IPS-18a (cell line): ENCODE results near the gene SLC6A15.

Experiments used
- H3K27ac ChIP-seq: one replicate; pipeline ENCODE4 v1.5.1; 2013; ENCODE audit warnings: low read length
- H3K27me3 ChIP-seq: one replicate; pipeline ENCODE4 v1.6.1; 2013; ENCODE audit warnings: mild to moderate bottlenecking, low read length; ENCODE audit not compliant: control insufficient read depth, insufficient read depth
- H3K36me3 ChIP-seq: one replicate; pipeline ENCODE4 v1.6.1; 2013; ENCODE audit warnings: low read depth, low read length; ENCODE audit not compliant: control insufficient read depth
- H3K4me1 ChIP-seq: one replicate; pipeline ENCODE4 v1.6.1; 2013; ENCODE audit warnings: low read depth, low read length; ENCODE audit not compliant: control insufficient read depth
- H3K4me3 ChIP-seq: one replicate; pipeline ENCODE4 v1.5.1; 2013; ENCODE audit warnings: low read length
- H3K9ac ChIP-seq: one replicate; pipeline ENCODE4 v1.6.1; 2013; ENCODE audit warnings: mild to moderate bottlenecking, low read length, moderate library complexity
- H3K9me3 ChIP-seq: one replicate; pipeline ENCODE4 v1.6.1; 2013; ENCODE audit warnings: low read depth, low read length; ENCODE audit not compliant: control insufficient read depth

Gene SLC6A15

GRCh38 chr12:84913129-84913515, 523 bp upstream of the SLC6A15 start:
- no peaks in the 10 kb centered on the region for H3K9me3 ChIP-seq
- peaks cover 8% of the 10 kb centered on the region for H3K4me1 ChIP-seq
- peak overlapping the region; percentile 80 for H3K4me3 ChIP-seq
- peak overlapping the region; percentile 85 for H3K9ac ChIP-seq
- H3K27me3 ChIP-seq: peaks cover 9% of the 10 kb centered on the region
- no peaks in the 10 kb centered on the region for H3K36me3 ChIP-seq
- H3K27ac ChIP-seq: no peak overlapping the region

- no peaks in the 10 kb centered on the region for H3K36me3 ChIP-seq
- H3K4me1 ChIP-seq: peaks cover 8% of the 10 kb centered on the region
- peaks cover 9% of the 10 kb centered on the region for H3K27me3 ChIP-seq
- H3K9me3 ChIP-seq: no peaks in the 10 kb centered on the region
- peak overlapping the region; percentile 21 for H3K27ac ChIP-seq
- peak overlapping the region; percentile 80 for H3K4me3 ChIP-seq
- peak overlapping the region; percentile 85 for H3K9ac ChIP-seq
Measured at GRCh38 chr12:84911271-84912197, 1.1 kb downstream of the SLC6A15 start.

- H3K4me1 ChIP-seq: peaks cover 8% of the 10 kb centered on the region
- no peak overlapping the region for H3K27ac ChIP-seq
- H3K4me3 ChIP-seq: peak overlapping the region; percentile 80
- peak overlapping the region; percentile 85 for H3K9ac ChIP-seq
- H3K36me3 ChIP-seq: no peaks in the 10 kb centered on the region
- H3K9me3 ChIP-seq: no peaks in the 10 kb centered on the region
- H3K27me3 ChIP-seq: peaks cover 9% of the 10 kb centered on the region
Measured at GRCh38 chr12:84910549-84911241, 1.9 kb downstream of the SLC6A15 start.

- Histone ChIP-seq H3K27me3 (no peaks in the 10 kb centered on the region), H3K4me3 (no peak overlapping the region), H3K4me1 (no peaks in the 10 kb centered on the region), H3K27ac (no peak overlapping the region), H3K9ac (no peak overlapping the region), H3K36me3 (no peaks in the 10 kb centered on the region), H3K9me3 (no peaks in the 10 kb centered on the region)
Measured at GRCh38 chr12:84904051-84904450, 8.5 kb downstream of the SLC6A15 start.

GRCh38 chr12:84891106-84891838, 21.3 kb downstream of the SLC6A15 start:
- Histone ChIP-seq H3K9ac (no peak overlapping the region), H3K27me3 (no peaks in the 10 kb centered on the region), H3K4me1 (no peaks in the 10 kb centered on the region), H3K9me3 (no peaks in the 10 kb centered on the region), H3K4me3 (no peak overlapping the region), H3K36me3 (no peaks in the 10 kb centered on the region), H3K27ac (no peak overlapping the region)

GRCh38 chr12:84889818-84890217, 22.8 kb downstream of the SLC6A15 start:
- Histone ChIP-seq H3K27me3 (no peaks in the 10 kb centered on the region), H3K9ac (no peak overlapping the region), H3K36me3 (no peaks in the 10 kb centered on the region)

GRCh38 chr12:84888861-84889260, 23.7 kb downstream of the SLC6A15 start:
- no peaks in the 10 kb centered on the region for H3K36me3 ChIP-seq
- no peak overlapping the region for H3K4me3 ChIP-seq
- H3K27me3 ChIP-seq: no peaks in the 10 kb centered on the region
- no peaks in the 10 kb centered on the region for H3K9me3 ChIP-seq
- H3K27ac ChIP-seq: no peak overlapping the region
- H3K9ac ChIP-seq: no peak overlapping the region
- no peaks in the 10 kb centered on the region for H3K4me1 ChIP-seq

More at GRCh38 chr12:84889818-84890217, 22.8 kb downstream of the SLC6A15 start:
- H3K27ac ChIP-seq: no peak overlapping the region
- H3K4me1 ChIP-seq: no peaks in the 10 kb centered on the region
- no peaks in the 10 kb centered on the region for H3K9me3 ChIP-seq
- no peak overlapping the region for H3K4me3 ChIP-seq

- no peak overlapping the region for H3K27ac ChIP-seq
- H3K27me3 ChIP-seq: no peaks in the 10 kb centered on the region
- H3K4me1 ChIP-seq: no peaks in the 10 kb centered on the region
- no peak overlapping the region for H3K4me3 ChIP-seq
- no peaks in the 10 kb centered on the region for H3K9me3 ChIP-seq
- H3K36me3 ChIP-seq: no peaks in the 10 kb centered on the region
- no peak overlapping the region for H3K9ac ChIP-seq
Measured at GRCh38 chr12:84877340-84877739, 35.3 kb downstream of the SLC6A15 start.

GRCh38 chr12:84875241-84875640, 37.4 kb downstream of the SLC6A15 start:
- no peaks in the 10 kb centered on the region for H3K9me3 ChIP-seq
- H3K36me3 ChIP-seq: no peaks in the 10 kb centered on the region
- no peak overlapping the region for H3K4me3 ChIP-seq
- H3K27ac ChIP-seq: no peak overlapping the region
- no peaks in the 10 kb centered on the region for H3K27me3 ChIP-seq
- H3K9ac ChIP-seq: no peak overlapping the region
- H3K4me1 ChIP-seq: no peaks in the 10 kb centered on the region

GRCh38 chr12:84874825-84875139, 37.8 kb downstream of the SLC6A15 start:
- H3K9ac ChIP-seq: no peak overlapping the region
- no peak overlapping the region for H3K4me3 ChIP-seq
- no peaks in the 10 kb centered on the region for H3K27me3 ChIP-seq
- H3K36me3 ChIP-seq: no peaks in the 10 kb centered on the region
- no peaks in the 10 kb centered on the region for H3K9me3 ChIP-seq
- no peaks in the 10 kb centered on the region for H3K4me1 ChIP-seq
- H3K27ac ChIP-seq: no peak overlapping the region

GRCh38 chr12:84874125-84874824, 38.3 kb downstream of the SLC6A15 start:
- H3K9me3 ChIP-seq: no peaks in the 10 kb centered on the region
- H3K9ac ChIP-seq: no peak overlapping the region
- no peak overlapping the region for H3K4me3 ChIP-seq
- no peaks in the 10 kb centered on the region for H3K27me3 ChIP-seq
- H3K36me3 ChIP-seq: no peaks in the 10 kb centered on the region
- no peaks in the 10 kb centered on the region for H3K4me1 ChIP-seq
- H3K27ac ChIP-seq: no peak overlapping the region
